Activated gamma-delta T cell (primary cell): ENCODE measurements around the gene TUBG2.
A peak's percentile ranks its signal among the peaks of the same experiment; 100 is the strongest.
"Not testable (repeated sequence)": the region's sequence is repeated elsewhere in the genome, so short reads cannot be mapped to it uniquely, and the experiment has no call there.

Experiments
- DNase-seq: peaks from one replicate; lab custom pipeline; 2025; lab: John Stamatoyannopoulos, UW

TUBG2 gene

DNA sequence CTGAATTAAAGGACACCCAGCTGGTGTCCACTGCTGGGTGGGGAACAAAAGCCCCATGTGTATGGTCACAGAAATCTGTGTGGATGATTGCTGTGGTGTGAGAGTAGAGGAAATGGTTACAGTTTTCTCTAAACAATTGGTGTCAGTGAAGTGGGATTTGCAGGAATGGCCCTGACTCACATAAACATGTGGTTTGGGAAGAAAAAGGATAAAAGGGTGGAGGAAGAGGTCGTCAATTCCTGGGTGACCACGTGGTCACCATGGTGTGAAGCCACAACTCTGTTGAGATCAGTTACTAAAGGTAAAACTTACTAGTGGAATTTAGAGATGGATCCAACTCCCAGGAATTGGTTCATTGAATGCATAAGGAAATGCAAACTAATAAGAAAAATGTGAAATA, 3.6 kb upstream of the TUBG2 start:
- no peak for DNase-seq

DNA sequence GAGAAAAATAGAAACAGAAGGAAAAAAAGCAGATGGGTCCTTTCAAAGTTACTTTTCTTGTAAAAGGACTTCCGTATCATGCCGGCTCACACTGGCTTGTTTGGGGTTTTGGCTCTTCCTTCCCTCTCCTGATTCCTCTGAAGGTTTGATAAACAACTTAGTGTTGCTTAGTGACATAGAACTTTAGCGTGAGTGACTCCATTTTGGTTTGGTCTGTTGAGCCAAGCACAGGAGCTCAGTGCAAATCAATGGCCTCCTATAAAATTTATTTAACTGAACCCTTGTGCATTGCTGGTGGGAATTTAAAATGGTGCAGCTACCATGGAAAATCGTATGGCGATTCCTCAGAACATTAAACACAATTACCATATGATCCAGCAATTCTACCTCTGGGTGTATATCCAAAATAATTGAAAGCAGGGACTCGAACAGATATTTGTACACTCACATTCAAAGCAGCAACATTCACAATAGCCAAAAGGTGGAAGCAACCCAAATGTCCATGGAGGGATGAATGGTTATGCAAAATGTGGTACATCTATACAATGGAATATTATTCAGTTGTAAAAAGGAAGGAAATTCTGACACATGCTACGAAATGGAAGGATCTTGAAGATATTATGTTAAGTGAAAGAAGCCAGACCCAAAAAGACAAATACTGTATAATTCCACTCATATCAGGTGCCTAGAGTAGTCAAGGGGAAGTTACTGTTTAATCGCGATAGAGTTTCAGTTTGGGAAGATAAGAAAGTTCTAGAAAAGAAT, 1.1 kb upstream of the TUBG2 start:
- DNase-seq = no peak

DNA sequence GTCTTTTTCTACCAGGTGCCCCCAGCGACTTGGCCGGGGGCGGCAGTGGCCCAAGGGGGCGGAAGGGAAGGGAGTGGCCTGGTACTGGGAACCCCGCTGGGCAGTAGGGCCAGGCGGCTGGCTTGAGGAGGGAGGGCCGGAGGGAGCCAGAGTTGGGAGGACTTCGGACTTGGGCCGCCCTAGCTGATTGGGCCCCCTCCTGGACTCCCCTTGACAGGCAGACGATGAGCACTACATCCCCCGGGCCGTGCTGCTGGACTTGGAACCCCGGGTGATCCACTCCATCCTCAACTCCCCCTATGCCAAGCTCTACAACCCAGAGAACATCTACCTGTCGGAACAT, 819 bp downstream of the TUBG2 start:
- DNase-seq = not testable (repeated sequence)

DNA sequence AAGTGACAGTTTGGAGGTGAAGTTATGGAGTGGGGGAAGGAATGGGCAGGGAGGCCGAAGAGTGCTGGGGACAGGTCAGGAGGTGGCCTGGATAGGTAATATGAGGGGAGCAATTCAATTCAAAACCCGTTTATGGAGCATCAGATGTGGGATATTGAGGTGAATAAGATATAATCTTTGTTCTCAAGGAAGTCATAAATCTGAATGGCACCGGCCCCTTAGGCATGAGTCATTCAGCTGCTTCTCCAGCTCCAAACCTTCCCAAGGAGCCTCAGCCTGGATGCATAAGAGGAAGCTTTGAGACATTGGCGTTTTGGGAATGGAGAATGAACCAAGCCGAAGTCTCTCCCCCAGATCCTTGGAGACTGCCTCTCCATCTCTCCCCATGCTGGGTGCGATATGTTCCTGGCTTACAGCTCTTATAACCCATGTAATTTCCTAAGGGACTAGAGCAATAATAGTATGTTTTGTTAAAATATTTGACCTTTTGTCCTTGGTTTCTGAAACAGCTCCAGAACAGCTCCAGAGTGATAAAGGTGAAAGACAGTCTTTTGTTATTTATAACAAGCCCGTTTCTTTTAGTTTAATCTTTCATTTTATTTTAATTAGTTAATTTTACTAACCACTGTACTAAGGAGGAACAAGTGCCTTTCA, 1.7 kb downstream of the TUBG2 start:
- no peak for DNase-seq

DNA sequence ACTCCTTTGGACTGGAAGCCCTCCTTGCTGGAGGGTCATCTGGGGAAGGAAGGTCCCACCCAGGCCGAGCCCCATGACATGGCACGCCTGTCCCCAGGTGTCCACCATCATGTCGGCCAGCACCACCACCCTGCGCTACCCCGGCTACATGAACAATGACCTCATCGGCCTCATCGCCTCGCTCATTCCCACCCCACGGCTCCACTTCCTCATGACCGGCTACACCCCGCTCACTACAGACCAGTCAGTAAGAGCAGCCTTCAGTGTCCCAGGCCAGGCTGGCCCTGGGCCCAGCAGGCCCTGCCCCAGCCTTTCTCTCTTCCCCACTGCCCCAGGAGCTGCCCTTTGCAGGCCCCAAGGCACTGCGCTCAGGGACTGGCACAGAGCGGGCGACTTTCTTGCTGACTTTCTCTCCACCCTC, 6.5 kb downstream of the TUBG2 start:
- no peak for DNase-seq

DNA sequence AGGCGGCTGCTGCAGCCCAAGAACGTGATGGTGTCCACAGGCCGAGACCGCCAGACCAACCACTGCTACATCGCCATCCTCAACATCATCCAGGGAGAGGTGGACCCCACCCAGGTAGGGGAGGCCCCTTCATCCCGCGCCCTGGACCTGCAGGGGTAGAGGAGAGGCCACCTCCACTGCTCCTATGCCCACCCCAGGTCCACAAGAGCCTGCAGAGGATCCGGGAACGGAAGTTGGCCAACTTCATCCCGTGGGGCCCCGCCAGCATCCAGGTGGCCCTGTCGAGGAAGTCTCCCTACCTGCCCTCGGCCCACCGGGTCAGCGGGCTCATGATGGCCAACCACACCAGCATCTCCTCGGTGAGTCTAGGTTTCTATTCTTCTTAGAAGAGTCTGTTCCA, 7.0 kb downstream of the TUBG2 start:
- not testable (repeated sequence) for DNase-seq

DNA sequence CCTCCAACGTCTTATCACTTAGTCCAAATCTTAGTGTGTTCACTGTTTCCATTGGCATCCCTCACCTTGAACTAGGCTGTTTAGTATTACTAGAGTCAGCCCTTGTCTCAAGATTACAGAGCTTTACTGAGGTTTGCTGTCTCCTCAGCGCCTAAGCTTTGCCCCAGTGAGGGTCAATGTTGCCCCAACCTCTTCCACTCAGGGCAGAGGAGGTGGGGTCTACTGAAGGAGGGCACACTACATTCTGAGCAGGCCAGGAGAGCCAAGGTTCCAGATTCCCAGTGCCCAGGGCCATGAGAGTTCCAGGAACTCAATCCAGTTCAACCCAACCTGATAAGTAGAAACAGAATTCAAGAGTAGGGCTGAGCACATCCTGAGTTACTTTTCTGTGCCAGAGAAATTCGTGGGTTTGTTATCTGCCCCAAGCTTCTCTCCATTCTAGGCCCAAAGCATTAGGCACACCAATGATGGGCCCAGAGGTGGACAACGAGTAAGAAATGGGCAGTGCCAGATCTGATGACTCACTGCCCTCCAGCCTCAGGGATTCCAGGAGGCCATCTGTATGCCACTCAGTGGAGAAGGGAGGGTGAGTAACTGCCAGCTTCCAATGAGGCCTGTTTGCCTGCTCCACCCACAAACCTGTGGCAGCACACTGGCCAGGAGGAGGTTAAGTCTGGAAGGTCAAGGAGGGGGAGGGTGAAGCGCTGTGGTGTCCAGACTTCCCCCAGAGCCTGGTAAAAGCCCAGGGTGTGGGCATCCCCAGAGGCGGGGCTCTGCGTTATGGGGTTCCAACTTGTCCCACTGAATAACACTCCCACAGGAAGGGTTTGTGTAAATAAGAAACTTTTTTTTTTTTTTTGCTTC, 8.2 kb downstream of the TUBG2 start:
- no peak for DNase-seq

DNA sequence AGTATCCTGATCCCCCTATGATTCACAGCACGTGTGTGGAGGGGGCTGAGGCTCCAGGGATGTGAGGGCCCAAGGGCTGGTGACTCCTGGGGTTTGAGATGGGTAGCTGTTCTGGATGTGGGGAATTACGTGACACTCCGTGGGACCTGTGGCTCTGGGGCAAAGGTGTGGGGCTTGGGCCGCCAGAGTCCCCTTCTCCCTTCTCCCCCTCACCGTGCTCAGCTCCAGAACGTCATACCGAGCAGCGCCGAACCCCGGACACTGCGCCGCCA, 10.6 kb downstream of the TUBG2 start:
- DNase-seq = no peak

DNA sequence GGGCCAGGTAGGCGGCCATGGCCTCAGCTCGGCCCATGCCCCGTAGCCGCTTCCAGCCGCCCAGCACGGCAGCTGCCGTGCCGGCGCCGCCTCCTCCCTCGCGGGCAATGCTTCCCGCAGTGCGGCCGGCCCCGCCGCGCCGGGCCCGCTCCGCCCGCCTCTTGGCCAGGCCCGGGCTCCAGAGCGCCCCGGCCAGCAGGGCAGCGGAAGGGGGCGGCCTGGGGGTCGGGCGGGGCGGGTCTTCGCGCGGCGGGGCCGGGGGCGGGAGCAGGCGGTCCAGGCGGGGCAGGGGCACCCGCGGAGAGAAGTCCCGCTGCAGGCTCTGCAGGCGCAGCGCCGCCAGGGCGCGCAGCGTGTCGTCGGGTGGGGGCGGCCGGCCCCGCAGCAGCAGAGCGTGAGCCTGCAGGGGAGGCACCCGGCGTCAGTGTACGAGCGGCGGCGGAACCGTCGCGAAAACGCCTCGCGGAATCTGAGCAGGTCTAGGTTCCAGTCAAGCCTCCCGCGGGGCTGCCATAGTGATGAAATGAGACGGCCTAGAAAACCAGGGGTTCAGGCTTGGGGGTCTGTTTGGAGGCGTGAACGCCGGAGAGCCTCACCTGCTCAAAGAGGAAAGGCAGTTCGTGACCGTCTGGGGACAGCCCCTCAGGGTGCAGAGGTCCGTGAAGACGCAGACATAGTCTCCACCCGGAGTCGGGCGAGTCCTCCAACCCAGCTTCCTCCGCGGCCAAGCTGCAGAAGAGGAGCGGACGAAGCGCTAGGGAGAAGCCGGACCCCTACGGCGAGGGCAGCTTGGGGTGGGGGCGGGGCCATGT, 11.1 kb downstream of the TUBG2 start:
- peak; percentile 33 for DNase-seq

DNA sequence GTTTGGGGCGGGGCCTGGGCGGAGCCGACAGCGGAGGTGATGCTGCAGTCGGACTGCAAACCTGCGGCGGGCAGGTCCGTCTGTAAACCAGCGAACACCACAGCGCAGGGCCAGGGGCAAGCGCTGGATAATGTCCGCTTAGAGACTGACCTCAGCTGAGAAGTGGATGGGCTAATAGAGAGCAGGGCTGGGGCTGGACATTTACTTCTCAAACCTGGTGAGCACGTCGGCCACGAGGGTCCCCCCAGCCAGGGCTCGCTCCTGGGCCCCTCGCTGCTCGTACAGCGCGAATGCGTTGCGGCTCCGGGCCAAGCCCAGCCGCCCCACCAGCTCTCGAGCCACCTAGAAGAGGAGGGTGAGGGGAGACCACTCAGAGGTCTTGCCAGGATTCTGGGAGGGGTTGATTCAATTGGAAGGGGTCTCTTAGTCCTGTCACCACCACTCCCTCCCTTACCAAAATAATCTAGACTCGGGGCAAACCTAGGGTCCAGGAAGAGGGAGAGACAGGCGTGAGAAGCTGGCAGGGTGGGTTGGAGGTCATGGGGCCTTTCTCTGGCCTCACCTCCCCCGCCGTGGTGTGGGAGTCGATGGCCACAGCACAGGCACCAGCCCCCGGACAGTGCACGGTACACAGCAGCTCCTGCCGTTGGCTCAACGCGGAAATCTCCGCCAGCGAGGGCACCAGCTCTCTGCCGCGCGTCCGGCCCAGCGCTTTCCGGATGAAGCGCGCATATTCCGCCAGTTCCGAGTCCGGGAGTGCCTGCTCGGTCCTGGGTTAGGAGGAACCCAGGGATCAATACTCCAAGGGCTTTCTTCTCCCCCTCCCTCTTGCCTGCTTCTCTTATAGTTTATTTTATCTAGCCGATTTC, 11.9 kb downstream of the TUBG2 start:
- DNase-seq = no peak

DNA sequence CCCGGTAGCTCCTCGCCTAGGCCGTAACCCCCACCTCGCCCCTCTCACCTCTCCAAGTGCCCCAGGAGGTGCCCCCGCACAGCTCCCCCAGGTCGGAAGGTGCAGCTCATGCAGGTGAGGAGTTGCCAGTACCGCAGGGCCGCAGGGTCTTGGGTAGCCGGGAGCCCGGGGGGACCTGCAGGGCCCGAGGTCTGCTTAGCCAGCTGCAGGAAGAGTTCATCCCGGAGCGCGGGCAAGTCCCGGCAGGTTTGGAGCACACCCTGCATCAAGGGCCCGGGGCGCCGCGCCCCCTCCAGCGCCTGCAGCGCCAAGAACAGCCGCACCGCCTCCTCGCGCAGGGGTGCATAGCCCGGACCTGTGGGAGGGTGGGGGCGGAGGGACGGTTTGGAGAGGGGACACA, 13.0 kb downstream of the TUBG2 start:
- DNase-seq = no peak

DNA sequence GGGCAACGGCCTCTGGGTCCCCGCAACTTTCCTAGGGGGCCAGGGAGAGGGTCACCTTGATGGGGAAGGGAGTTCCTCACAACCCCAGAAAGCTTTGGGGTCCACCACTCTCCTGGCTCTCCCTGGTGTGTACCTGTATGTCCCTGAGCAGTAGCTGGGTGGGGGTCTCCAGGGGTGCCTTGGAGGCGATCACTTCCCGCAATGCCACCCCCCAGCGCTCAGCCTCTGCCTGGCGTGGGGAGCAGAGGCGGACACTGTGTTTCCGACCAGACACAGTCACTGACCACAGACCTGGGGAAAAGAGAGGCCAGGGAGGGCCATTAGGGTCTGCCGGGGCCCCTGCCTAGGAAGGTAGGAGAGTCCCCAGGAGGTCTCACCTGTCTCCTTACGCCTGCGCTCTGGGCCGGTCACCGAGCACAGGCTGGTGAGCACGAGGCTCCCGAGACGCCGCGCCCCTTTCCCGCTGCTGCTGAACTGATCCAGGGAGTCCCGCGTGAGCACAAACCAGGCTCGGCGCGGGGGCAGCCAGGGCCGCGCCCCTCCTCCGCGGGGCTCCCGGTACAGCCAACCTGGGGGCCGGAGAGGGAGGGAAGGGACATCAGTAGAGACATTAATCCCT, 14.3 kb downstream of the TUBG2 start:
- DNase-seq = no peak

DNA sequence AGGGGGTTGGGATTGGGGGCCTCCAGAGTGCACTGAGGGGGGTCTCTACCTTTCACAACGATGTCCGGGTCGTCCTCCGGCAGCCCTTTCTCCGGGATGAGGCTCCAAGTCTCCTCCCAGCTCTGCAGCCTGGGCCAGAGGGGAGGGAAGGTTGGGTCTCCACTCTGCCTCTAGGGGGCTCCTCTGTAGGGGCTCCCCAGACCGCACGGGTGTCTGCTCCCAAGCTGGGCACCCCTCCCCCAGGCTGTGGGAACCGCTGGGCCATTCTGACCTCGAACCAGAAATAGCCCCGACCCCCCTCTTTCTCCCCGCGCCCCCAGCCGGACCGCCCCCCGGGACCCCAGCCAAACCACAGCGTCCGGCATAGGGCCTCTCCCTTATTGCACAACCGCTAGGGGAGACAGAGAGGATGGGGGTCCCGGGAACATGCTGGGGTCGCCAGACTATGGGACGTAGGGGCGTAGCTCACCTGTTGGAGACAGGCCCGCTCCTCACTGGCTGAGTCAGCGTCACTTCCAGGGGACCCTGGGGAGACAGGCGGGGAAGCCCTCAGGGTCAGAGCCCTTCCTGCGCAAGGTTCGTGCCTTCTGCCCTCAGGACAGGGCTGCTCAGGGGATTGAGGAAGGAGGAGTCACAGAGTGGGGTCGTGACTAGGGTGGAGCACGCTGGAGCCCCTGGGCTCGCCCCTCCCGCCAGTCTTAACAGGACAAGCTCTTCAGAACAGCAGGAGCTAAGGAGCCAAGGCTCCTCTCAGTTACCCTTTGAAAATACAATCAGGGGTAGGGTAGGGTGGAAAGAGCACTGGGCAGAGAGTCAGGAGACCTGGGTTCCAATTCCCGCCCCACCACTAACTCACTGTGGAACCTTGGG, 15.0 kb downstream of the TUBG2 start:
- no peak for DNase-seq

DNA sequence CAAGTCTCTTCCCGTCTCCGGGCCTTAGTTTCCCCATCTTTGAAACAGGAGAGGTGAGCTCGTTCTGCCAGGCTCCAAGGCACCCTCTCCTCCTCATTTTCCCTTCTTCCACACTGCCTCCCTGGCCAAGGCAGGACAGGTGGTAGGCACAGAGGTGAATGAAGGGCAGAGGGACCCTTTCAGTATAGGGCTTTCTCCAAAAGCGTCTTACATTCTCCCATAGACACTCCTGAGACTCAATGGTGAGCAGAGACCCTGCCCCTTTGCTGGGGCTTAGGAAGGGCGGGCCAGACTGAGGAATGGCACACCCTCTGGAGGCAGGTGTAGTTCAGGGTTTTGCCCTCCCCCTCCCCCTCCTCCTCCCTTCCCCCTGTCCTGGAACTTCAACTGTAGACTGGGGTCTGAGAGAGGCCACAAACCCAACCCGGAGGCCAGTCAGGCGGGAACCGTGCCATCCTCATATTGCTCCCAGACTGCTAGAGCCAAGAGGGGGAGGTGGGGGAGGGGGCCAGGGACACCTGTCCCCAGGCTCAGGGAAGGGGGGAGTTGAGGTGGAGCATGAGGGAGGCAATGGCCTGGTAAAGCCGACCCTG, 15.8 kb downstream of the TUBG2 start:
- no peak for DNase-seq

DNA sequence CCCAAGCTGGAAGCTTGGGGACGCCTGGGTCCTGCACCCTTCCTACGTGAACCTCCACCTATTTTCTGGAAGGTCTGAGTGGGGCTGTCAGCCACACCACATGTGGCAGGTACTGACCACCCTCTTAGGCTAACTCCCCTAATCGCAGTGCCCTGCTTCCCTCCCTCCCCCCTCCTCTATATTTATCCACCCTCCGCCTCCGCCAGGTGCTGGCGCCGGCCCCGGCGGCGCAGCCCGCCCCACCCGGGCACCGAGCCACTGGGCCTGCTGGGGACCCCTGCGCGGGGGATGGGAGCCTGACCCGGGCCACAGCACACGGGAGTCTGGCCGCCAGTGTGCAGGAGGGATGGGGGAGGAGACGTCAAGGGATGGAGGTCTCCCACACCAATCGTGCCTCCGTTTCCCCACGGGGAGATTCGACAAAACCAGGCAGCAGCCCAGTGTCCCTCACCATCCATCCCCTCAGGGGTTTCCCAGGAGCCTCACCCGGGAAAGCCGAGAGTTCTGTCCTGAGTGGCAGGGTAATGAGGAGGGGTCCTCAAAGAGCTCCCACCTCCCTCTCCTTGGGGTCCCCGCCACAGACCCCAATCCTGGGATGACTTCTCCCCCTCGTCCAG, 16.4 kb downstream of the TUBG2 start:
- DNase-seq = no peak

DNA sequence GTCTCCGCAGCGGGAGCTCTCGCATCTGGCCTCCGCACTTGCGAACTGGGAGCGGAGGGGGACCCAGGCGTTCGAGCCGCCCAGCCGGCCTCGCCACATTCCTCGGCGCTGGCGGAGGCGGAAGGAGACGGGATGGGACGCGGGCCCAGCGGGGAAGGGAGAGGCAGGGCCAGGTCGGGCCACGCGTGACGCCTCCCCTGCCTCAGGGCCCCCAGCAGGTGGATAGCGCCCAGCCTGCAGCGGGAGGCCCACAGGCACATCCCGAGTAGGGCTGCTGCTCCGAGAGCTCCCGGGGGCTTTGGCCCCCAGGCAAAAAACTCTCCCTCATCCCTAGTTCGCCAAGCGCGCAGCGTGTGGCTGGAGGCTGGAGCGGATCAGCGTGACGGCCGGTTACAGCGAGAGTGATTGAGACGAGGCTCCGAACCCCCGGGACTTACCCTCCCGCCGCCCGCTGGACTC, 16.9 kb downstream of the TUBG2 start:
- no peak for DNase-seq

DNA sequence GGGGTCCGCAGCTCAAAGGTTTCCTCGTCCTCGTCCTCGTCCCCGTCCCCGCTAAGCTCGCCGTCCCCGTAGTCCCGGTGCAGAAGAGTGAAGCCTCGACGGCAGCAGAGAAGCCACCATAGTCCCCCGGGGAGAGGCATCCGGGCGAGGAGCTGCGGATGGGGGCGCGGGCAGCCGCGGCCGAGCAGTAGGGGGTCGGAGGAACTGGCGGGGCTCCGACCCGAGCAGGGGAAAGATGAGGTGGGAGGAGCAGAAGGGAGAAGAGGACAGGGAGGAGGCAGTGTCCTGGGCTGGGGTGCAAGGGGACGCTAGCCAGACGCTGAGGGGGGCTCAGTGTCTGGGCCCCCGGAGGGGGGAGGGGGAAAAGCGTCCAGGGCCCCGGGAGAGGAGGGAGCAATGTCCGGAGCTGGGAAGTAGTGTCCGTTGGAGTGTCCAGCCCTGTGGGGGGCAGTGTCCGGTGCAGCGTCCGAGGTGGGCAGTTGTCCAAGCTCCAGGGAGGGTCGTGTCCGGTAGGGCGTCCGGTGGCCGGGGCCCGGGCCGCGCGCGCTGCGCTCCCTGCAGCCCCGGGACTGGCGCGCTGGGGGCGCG, 17.4 kb downstream of the TUBG2 start, which contains the start of gene PLEKHH3:
TSS of gene PLEKHH3 (minus strand) at position 571 of the 588 bp plus-strand sequence. CDS start at position 140, 431 bp downstream.
- DNase-seq = no peak
